AG10803 (cell line): ENCODE results near the gene CMTM7.
A peak's percentile ranks its signal among the peaks of the same experiment; 100 is the strongest.

Source experiments
- DNase-seq: peaks from one replicate; pipeline ENCODE4 v3.0.0; 2010; ENCODE audit warnings: low read depth
- H3K4me3 ChIP-seq: 2 replicates; pipeline ENCODE4 v1.5.1; 2011; ENCODE audit warnings: mild to moderate bottlenecking, low read length, control low read depth
- TF ChIP-seq, protein P1 (sequence below): conservative IDR thresholded peaks from 2 replicates; pipeline ENCODE4 v1.5.1; 2011; ENCODE audit warnings: mild to moderate bottlenecking, low read length, control low read depth, inconsistent platforms

CMTM7 gene

DNA sequence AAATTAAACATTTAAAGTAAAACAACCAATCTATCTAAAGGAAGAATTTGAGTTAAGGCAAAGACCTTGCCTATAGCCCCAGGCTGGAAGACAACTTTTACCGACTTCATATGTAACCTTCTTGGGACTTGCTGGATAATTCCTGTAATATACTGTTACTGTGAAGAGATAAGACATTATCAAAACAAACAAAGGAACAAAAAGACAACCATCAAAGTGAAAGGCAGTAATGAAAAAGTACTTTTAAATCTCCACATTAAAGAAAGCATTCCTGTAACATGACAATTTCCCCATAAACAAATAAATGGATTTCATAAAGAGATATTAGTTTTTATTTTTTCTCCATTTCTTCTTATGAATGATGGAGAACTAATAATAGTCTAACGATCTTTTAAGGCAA, 108.6 kb downstream of the CMTM7 start:
- TF ChIP-seq, protein P1, sequence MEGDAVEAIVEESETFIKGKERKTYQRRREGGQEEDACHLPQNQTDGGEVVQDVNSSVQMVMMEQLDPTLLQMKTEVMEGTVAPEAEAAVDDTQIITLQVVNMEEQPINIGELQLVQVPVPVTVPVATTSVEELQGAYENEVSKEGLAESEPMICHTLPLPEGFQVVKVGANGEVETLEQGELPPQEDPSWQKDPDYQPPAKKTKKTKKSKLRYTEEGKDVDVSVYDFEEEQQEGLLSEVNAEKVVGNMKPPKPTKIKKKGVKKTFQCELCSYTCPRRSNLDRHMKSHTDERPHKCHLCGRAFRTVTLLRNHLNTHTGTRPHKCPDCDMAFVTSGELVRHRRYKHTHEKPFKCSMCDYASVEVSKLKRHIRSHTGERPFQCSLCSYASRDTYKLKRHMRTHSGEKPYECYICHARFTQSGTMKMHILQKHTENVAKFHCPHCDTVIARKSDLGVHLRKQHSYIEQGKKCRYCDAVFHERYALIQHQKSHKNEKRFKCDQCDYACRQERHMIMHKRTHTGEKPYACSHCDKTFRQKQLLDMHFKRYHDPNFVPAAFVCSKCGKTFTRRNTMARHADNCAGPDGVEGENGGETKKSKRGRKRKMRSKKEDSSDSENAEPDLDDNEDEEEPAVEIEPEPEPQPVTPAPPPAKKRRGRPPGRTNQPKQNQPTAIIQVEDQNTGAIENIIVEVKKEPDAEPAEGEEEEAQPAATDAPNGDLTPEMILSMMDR = no peak
- no peak for DNase-seq
- no peak overlapping the region for H3K4me3 ChIP-seq

- TF ChIP-seq, protein P1 = no peak
- no peak for DNase-seq
- peak overlapping the region; percentile 97 for H3K4me3 ChIP-seq
Measured at GRCh38 chr3:32500880-32501782, 109.5 kb downstream of the CMTM7 start.

DNA sequence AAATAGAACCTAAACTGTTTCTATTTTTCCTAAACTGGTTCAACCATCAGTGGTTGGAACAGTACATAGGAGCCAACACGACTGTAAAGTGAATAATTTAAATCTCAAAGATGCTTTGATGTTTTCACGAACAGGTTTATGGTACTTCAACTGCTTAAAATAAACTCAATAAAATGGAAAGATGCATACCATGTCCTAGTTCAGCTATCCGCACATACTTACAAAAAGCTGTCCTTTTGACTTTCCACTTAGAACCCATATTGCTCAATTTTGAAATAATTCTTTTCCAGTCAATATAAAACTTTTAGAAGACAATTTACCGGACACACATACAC, 110.1 kb downstream of the CMTM7 start:
- TF ChIP-seq, protein P1 = no peak
- H3K4me3 ChIP-seq = peak overlapping the region; percentile 97
- no peak for DNase-seq

DNA sequence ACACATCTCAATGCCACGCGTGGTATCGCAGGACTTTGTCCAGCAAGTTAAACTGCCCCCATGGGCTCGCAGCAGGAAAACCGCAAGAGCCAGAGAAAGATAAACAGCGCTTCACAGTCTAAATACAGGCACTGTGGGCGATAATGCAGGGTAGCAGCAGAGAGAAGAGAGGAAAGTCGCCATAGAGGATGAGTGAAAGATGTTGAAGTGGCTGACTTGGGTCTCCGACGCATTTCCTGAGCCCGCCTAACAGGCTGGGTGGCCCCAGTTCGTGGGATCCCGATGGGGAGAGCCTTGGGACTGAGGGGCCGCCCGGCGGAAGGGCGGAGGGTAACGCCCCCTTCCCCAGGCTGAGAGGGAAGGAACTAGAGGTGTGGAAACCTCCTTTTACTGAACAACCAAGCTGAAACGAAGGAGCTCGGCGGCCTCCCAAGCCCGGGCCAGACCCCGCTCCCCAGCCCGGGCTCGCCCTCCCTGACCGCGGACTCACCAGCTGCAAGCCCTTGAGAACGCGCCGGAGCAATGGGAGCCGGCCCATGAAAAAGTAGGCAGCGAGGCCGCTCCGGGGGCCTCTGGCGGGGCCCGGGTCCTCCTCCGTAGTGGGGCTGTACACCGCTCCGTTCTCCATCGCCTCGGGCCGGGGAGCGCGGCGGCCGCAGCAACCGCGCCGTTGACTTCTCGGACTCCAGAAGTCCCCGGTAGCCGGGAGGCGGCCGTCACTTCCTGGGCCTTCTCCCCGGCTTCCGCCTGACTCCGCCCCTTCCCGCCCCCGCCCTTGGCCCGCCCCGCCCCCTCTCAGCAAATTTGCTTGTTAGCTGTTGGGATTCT, 110.7 kb downstream of the CMTM7 start, which contains the start of gene CMTM6:
CMTM6 (minus strand) TSS at position 735 of the 828 bp plus-strand sequence; CDS start at position 628, 107 bp downstream.
- peak within 1 kb of the TSS; percentile 97 for H3K4me3 ChIP-seq
- TF ChIP-seq, protein P1 = no peak
- peak; percentile 77 for DNase-seq

DNA sequence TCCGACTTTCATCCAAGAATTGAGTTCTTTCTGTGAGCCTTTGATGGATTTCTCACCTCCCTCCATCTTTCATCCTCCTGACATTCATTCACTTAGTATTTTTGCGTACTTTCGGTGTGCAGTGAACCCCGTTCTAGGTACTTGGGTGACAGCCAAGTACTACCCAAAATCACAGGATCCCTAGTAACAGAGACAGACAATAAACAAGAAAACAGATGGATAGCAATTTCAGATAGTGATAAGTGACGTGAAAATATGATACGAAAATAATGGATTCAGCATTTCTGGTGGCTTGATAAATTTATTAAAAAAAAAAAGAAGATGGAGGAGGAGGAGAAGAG, 111.3 kb downstream of the CMTM7 start:
- TF ChIP-seq, protein P1 = no peak
- no peak for DNase-seq
- peak overlapping the region; percentile 97 for H3K4me3 ChIP-seq
